Measurements from ENCODE around the gene KRTAP10-11. TPM values are rescaled to one million over a fixed set of nuclear protein-coding genes. Genes with fewer than 3 reads are reported as not detected.

KRTAP10-11 gene
- total and polyA plus RNA-seq, 2 of the 8 experiments (the other 6 are each of a cell fraction or from before 2014, with no cell fraction given) = not detected

GRCh38 chr21:44686000-44686781, 40.0 kb downstream of the KRTAP10-11 start (continued):
- TF ChIP-seq GTF2F1 (IDR thresholded peaks at IDR 0.05; ENCODE audit: borderline replicate concordance, low read depth, low read length) = no peak
- TF ChIP-seq NRF1 (IDR thresholded peaks at IDR 0.05; ENCODE audit: low read depth, low read length) = no peak
- TF ChIP-seq BCL11A (IDR thresholded peaks at IDR 0.05; ENCODE audit: low read depth in 2 of 2, low read length in 2 of 2) = no peak
- no peak for TF ChIP-seq CHD2 (IDR thresholded peaks at IDR 0.05; ENCODE audit: low read length)
- no peak for TF ChIP-seq SAP30 (IDR thresholded peaks at IDR 0.05; ENCODE audit: insufficient read depth, insufficient replicate concordance, low read length)
- TF ChIP-seq ATF2 (IDR thresholded peaks at IDR 0.05; ENCODE audit: low read length) = no peak
- TF ChIP-seq MAX (IDR thresholded peaks at IDR 0.05) = peak; percentile 91
- no peak for TF ChIP-seq HDAC6 (IDR thresholded peaks at IDR 0.05; ENCODE audit: low read depth, low read length)
- no peak for TF ChIP-seq BACH1 (IDR thresholded peaks at IDR 0.05; ENCODE audit: low read length)
- no peak for TF ChIP-seq SIN3A (conservative IDR thresholded peaks at IDR 0.05 in 1 of 2, IDR thresholded peaks at IDR 0.05 in 1 of 2; ENCODE audit: low read depth in 1 of 2, low read length in 2 of 2)
- TF ChIP-seq TEAD4 (IDR thresholded peaks at IDR 0.05; ENCODE audit: low read depth, low read length) = no peak
- TF ChIP-seq RAD21 (IDR thresholded peaks at IDR 0.05 in 1 of 2, conservative IDR thresholded peaks at IDR 0.05 in 1 of 2; ENCODE audit: low read depth in 2 of 2, low read length in 2 of 2) = peak; percentile 12 to 36; a peak in 2 of 4 replicates
